GM18526 (cell line): ENCODE results near the gene SORBS1.

Experiments used
- POLR2A ChIP-seq: IDR thresholded peaks from 3 replicates; pipeline ENCODE4 v1.6.1; 2011; ENCODE audit not compliant: insufficient read length; ENCODE audit errors: extremely low read depth

SORBS1 gene

GRCh38 chr10:95289003-95289920, 271.9 kb downstream of the SORBS1 start:
- no peak for TF ChIP-seq POLR2A

- no peak for TF ChIP-seq POLR2A
Measured at GRCh38 chr10:95288303-95288702, 272.9 kb downstream of the SORBS1 start.

GRCh38 chr10:95287281-95287680, 273.9 kb downstream of the SORBS1 start:
- TF ChIP-seq POLR2A: no peak

- no peak for TF ChIP-seq POLR2A
Measured at GRCh38 chr10:95286707-95287106, 274.5 kb downstream of the SORBS1 start.

- no peak for TF ChIP-seq POLR2A
Measured at GRCh38 chr10:95285556-95285955, 275.6 kb downstream of the SORBS1 start.

GRCh38 chr10:95284807-95285206, 276.4 kb downstream of the SORBS1 start:
- TF ChIP-seq POLR2A: no peak

GRCh38 chr10:95282107-95282506, 279.1 kb downstream of the SORBS1 start:
- TF ChIP-seq POLR2A: no peak

- no peak for TF ChIP-seq POLR2A
Measured at GRCh38 chr10:95281206-95281605, 280.0 kb downstream of the SORBS1 start.

- TF ChIP-seq POLR2A: no peak
Measured at GRCh38 chr10:95280637-95281036, 280.5 kb downstream of the SORBS1 start.

GRCh38 chr10:95279042-95279820, 281.9 kb downstream of the SORBS1 start:
- no peak for TF ChIP-seq POLR2A

- TF ChIP-seq POLR2A: no peak
Measured at GRCh38 chr10:95278061-95278988, 282.8 kb downstream of the SORBS1 start.

GRCh38 chr10:95277614-95278013, 283.6 kb downstream of the SORBS1 start:
- TF ChIP-seq POLR2A: no peak

GRCh38 chr10:95277201-95277570, 284.0 kb downstream of the SORBS1 start:
- no peak for TF ChIP-seq POLR2A

- no peak for TF ChIP-seq POLR2A
Measured at GRCh38 chr10:95276367-95277200, 284.6 kb downstream of the SORBS1 start.
